Measurements from ENCODE around the gene SERPINC1.
"Not testable (repeated sequence)": the region's sequence is repeated elsewhere in the genome, so short reads cannot be mapped to it uniquely, and the experiment has no call there.

Gene SERPINC1

GRCh38 chr1:173863224-173864161 lies 53.6 kb downstream of the SERPINC1 start:
- DNase-seq (ENCODE audit: low read depth, low spot score): no peak

- no peak for DNase-seq (ENCODE audit: low read depth, low spot score)
These were observed 54.3 kb downstream of the SERPINC1 start for GRCh38 chr1:173862769-173863223.

- not testable (repeated sequence) for DNase-seq (ENCODE audit: low read depth, low spot score)
These were observed 54.9 kb downstream of the SERPINC1 start for GRCh38 chr1:173862146-173862768.

GRCh38 chr1:173861731-173862145 lies 55.4 kb downstream of the SERPINC1 start:
- no peak for DNase-seq (ENCODE audit: low read depth, low spot score)

GRCh38 chr1:173860065-173860464 lies 57.1 kb downstream of the SERPINC1 start:
- no peak for DNase-seq (ENCODE audit: low read depth, low spot score)

GRCh38 chr1:173859547-173859946 lies 57.6 kb downstream of the SERPINC1 start:
- not testable (repeated sequence) for DNase-seq (ENCODE audit: low read depth, low spot score)

GRCh38 chr1:173857363-173857917 lies 59.7 kb downstream of the SERPINC1 start:
- no peak for DNase-seq (ENCODE audit: low read depth, low spot score)

GRCh38 chr1:173856903-173857302 lies 60.2 kb downstream of the SERPINC1 start:
- DNase-seq (ENCODE audit: low read depth, low spot score): no peak

GRCh38 chr1:173856014-173856413 lies 61.1 kb downstream of the SERPINC1 start:
- no peak for DNase-seq (ENCODE audit: low read depth, low spot score)
